ENCODE measurements around the gene MKS1.

The MKS1 gene

DNA sequence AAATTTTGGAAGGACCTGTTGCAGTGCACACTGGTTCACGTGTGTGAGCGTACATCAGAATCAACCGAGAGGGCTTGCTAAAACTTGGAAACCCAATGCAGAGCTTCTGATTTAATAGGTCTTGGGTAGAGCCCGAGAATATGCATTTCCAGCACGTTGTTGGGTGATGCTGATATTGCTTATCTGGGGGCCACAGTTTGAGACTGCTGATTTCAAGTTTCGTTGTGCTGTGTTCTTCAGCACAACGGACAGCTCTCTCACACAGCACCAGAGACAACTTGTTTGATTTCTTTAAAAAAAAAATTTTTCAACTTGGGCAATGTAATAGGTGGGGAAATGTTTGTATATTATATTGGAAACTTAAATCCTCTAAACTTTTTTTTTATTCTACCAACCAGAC, 42.9 kb downstream of the MKS1 start:
- peak; percentile 18 for DNase-seq (ENCODE audit: low read depth)
- no peak overlapping the region for H3K4me3 ChIP-seq (ENCODE audit: control insufficient read depth, low read depth, low read length)
- TF ChIP-seq, protein P1, sequence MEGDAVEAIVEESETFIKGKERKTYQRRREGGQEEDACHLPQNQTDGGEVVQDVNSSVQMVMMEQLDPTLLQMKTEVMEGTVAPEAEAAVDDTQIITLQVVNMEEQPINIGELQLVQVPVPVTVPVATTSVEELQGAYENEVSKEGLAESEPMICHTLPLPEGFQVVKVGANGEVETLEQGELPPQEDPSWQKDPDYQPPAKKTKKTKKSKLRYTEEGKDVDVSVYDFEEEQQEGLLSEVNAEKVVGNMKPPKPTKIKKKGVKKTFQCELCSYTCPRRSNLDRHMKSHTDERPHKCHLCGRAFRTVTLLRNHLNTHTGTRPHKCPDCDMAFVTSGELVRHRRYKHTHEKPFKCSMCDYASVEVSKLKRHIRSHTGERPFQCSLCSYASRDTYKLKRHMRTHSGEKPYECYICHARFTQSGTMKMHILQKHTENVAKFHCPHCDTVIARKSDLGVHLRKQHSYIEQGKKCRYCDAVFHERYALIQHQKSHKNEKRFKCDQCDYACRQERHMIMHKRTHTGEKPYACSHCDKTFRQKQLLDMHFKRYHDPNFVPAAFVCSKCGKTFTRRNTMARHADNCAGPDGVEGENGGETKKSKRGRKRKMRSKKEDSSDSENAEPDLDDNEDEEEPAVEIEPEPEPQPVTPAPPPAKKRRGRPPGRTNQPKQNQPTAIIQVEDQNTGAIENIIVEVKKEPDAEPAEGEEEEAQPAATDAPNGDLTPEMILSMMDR (conservative IDR thresholded peaks at IDR 0.05; ENCODE audit: control insufficient read depth, insufficient read depth, low read depth, low read length), result no peak

DNA sequence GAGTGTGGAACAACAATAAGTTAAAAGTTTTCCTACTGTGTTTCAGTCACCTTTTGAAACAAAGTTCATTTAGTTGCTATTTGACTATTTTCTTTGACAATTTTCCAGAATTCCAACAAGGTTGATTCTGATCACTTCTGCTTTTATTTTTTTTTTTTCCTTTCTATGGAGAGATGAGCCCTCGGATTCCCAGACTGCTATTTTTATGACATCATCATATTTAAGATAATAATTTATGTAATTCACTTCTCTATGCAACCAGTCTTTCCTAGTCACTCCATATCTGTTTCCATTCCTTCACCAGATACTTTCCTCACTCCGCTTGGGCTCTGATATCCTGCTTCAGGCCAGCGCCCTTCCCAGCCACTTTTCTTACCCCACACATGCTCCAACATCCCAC, 44.2 kb downstream of the MKS1 start:
- TF ChIP-seq, protein P1 (conservative IDR thresholded peaks at IDR 0.05; ENCODE audit: control insufficient read depth, insufficient read depth, low read depth, low read length), result no peak
- H3K4me3 ChIP-seq (ENCODE audit: control insufficient read depth, low read depth, low read length), result no peak overlapping the region
- DNase-seq (ENCODE audit: low read depth), result no peak

DNA sequence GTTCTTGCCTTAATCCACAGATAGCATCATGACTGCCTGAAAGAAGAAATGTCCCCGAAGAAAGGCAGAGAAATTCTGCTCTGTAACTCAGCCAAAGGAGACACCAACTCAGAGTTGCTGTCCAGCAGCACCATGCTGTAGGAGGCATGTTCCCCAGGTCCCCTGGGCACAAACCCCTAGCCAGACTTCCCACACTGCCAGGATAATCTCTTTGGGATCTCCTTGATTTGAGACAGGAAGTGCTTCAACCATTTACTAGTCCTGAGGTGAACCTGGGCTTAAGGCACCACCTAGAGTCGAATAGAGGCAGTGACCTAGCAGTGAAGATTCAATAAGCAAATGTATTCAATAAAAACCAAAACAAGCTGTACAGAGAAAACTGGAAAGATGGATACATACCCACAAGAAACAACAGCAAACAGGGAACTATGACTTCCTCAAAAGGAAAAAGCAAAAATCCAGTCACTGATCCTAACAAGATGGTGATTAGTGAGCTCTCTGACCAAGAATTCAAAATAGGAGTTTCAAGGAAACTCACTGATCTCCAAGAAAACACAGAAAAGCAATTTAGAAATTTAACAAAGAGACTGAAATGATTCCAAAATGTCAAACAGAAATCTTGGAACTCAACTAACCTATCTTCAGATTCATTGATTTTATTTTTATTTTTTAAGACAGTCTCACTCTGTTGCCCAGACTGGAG, 46.5 kb downstream of the MKS1 start:
- no peak overlapping the region for H3K4me3 ChIP-seq (ENCODE audit: control insufficient read depth, low read depth, low read length)
- TF ChIP-seq, protein P1 (conservative IDR thresholded peaks at IDR 0.05; ENCODE audit: control insufficient read depth, insufficient read depth, low read depth, low read length), result peak; percentile 45
- peak; percentile 42 for DNase-seq (ENCODE audit: low read depth)

DNA sequence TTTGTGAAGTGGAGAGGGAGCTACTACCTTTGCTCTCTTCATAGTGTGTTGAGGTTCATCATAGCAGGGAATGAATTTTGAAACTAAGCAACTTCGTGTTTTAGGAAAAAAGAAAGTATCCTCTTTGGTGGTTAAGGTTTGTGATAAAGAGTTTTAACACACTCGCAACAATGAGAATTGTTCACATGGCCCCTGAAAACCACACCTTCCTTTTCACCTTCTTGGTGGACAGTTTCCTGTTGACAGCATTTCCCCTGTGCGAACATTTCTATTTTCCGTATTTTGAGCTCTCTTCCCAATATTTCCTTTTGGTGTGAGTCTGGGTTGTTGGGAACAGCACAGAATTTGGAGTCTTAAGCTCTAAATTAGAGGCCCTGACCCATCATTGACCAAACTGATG, 48.4 kb downstream of the MKS1 start:
- no peak overlapping the region for H3K4me3 ChIP-seq (ENCODE audit: control insufficient read depth, low read depth, low read length)

DNA sequence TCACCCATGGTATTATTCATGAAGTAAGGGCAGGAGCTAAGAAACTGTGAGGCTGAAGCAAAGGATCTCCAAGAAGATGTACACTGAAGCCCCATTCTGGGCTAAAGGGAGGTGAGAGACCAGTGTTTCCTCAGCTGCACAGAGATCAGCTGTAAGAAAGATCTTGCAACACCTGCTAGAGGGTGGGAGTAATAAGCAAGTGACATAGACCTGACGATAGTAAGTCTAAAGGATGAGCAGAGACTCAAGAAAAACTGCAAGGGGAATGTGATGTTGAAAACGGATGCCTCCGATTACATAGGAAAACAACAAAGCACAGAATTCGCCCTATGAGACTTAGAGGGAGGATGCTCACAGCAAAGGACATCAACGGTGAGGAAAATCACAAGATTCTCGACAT, 52.4 kb downstream of the MKS1 start, which contains the start of gene OR4D2:
TSS of gene OR4D2 (plus strand) at position 301 of the 400 bp plus-strand sequence. CDS start 2,674 bp downstream, outside the sequence.
- TF ChIP-seq, protein P1 (conservative IDR thresholded peaks at IDR 0.05; ENCODE audit: control insufficient read depth, insufficient read depth, low read depth, low read length), result no peak
- H3K4me3 ChIP-seq (ENCODE audit: control insufficient read depth, low read depth, low read length), result no peak within 1 kb of the TSS
- no peak for DNase-seq (ENCODE audit: low read depth)

More for the DNA sequence above, 48.4 kb downstream of the MKS1 start:
- TF ChIP-seq, protein P1 (conservative IDR thresholded peaks at IDR 0.05; ENCODE audit: control insufficient read depth, insufficient read depth, low read depth, low read length), result no peak
- DNase-seq (ENCODE audit: low read depth), result no peak

DNA sequence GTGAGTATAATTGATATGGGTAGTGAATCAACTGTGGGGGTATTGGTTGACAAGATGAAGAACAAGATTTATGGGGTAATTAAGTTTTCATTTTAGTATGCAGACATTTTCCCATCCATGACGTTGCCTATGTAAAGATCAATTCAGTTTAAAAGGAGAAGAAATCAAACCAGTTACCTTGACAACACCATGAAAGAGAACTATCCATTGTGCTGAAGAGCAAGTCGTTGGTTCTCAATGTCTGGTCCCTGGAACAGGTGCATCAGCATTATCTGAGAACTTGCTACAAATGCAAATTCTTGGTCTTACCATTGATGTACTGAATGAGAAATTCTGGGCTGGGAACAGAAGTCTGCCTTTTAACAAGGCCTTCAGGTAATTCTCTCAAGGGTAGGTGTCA, 53.1 kb downstream of the MKS1 start:
- no peak overlapping the region for H3K4me3 ChIP-seq (ENCODE audit: control insufficient read depth, low read depth, low read length)
- DNase-seq (ENCODE audit: low read depth), result no peak
- TF ChIP-seq, protein P1 (conservative IDR thresholded peaks at IDR 0.05; ENCODE audit: control insufficient read depth, insufficient read depth, low read depth, low read length), result no peak

All from fibroblast of mammary gland (primary cell).